ENCODE measurements around the gene MAP3K1. TPM values are rescaled to one million over a fixed set of nuclear protein-coding genes. Genes with fewer than 3 reads are reported as not detected.

MAP3K1 gene
- total and polyA plus RNA-seq, 8 donors, result 20.6 to 70.8 (median 60.9) TPM

- TF ChIP-seq CTCF (IDR thresholded peaks at IDR 0.05), result no peak
- H3K4me3 ChIP-seq, result no peak overlapping the region
- H3K27me3 ChIP-seq, result no peaks in the 10 kb centered on the region
- peaks cover 22 to 89% of the 10 kb centered on the region in 2 donors for H3K4me1 ChIP-seq
- H3K27ac ChIP-seq, result no peak overlapping the region
- intact Hi-C loops (cut with DNase I), result no loop called here
- no peak for DNase-seq
- no peaks in the 10 kb centered on the region for H3K36me3 ChIP-seq
- no peaks in the 10 kb centered on the region for H3K9me3 ChIP-seq
- ATAC-seq, result peak; percentile 37
Measured at GRCh38 chr5:56833325-56833724, 18.0 kb downstream of the MAP3K1 start.

- ATAC-seq (no peak), DNase-seq (no peak)
- peaks cover 18 to 68% of the 10 kb centered on the region in 2 donors for H3K4me1 ChIP-seq
- H3K9me3 ChIP-seq, result no peaks in the 10 kb centered on the region
- no peak for TF ChIP-seq CTCF (IDR thresholded peaks at IDR 0.05)
- H3K27me3 ChIP-seq, result no peaks in the 10 kb centered on the region
- H3K27ac ChIP-seq, result peak overlapping the region in 1 of 2 donors; percentile 65
- H3K36me3 ChIP-seq, result no peaks in the 10 kb centered on the region
- no peak overlapping the region for H3K4me3 ChIP-seq
- intact Hi-C loops (cut with DNase I), result loop anchor here in 1 of 2 donors (5.0 kb wide), 1 partner anchor 565 kb away; no protein-coding TSS in a partner anchor
Measured at GRCh38 chr5:56837381-56837780, 22.0 kb downstream of the MAP3K1 start.

- H3K27me3 ChIP-seq, result no peaks in the 10 kb centered on the region
- no peak for ATAC-seq
- intact Hi-C loops (cut with DNase I), result loop anchor here in 1 of 2 donors (5.0 kb wide), 1 partner anchor 566 kb away; no protein-coding TSS in a partner anchor
- no peak overlapping the region for H3K4me3 ChIP-seq
- no peak for DNase-seq
- H3K9me3 ChIP-seq, result no peaks in the 10 kb centered on the region
- TF ChIP-seq CTCF (IDR thresholded peaks at IDR 0.05), result no peak
- peak overlapping the region; percentile 5 to 65 for H3K27ac ChIP-seq
- no peaks in the 10 kb centered on the region for H3K36me3 ChIP-seq
- peaks cover 15 to 66% of the 10 kb centered on the region in 2 donors for H3K4me1 ChIP-seq
Measured at GRCh38 chr5:56837956-56838355, 22.6 kb downstream of the MAP3K1 start.

- H3K4me3 ChIP-seq, result no peak overlapping the region
- peak; percentile 83 for ATAC-seq
- DNase-seq, result no peak
- TF ChIP-seq CTCF (IDR thresholded peaks at IDR 0.05), result peak; percentile 32 to 41
- no peaks in the 10 kb centered on the region for H3K9me3 ChIP-seq
- peak overlapping the region; percentile 5 to 65 for H3K27ac ChIP-seq
- H3K4me1 ChIP-seq, result peaks cover 15 to 60% of the 10 kb centered on the region in 2 donors
- no peaks in the 10 kb centered on the region for H3K36me3 ChIP-seq
- H3K27me3 ChIP-seq, result no peaks in the 10 kb centered on the region
- intact Hi-C loops (cut with DNase I), result loop anchor here in 1 of 2 donors (5.0 kb wide), 1 partner anchor 566 kb away; no protein-coding TSS in a partner anchor
Measured at GRCh38 chr5:56838409-56839039, 23.2 kb downstream of the MAP3K1 start.

GRCh38 chr5:56839062-56839461 is 23.7 kb downstream of the MAP3K1 start:
- ATAC-seq (no peak), DNase-seq (no peak)
- Histone ChIP-seq H3K4me3 (no peak overlapping the region), H3K4me1 (peaks cover 15 to 60% of the 10 kb centered on the region in 2 donors), H3K27ac (peak overlapping the region in 1 of 2 donors; percentile 65), H3K9me3 (no peaks in the 10 kb centered on the region), H3K27me3 (no peaks in the 10 kb centered on the region), H3K36me3 (no peaks in the 10 kb centered on the region)
- TF ChIP-seq CTCF (IDR thresholded peaks at IDR 0.05), result no peak
- intact Hi-C loops (cut with DNase I), result loop anchor here in 1 of 2 donors (5.0 kb wide), 1 partner anchor 567 kb away; no protein-coding TSS in a partner anchor
